Inflammatory macrophage treated with lipopolysaccharide for 1 hour (primary cell): ENCODE results near the gene TC2N.
A peak's percentile ranks its signal among the peaks of the same experiment; 100 is the strongest.
"Not testable (repeated sequence)": the region's sequence is repeated elsewhere in the genome, so short reads cannot be mapped to it uniquely, and the experiment has no call there.

Source experiments
- DNase-seq, 2 donors: peaks; one replicate each; pipeline ENCODE4 v3.0.0-alpha.2; 2020 to 2022

TC2N gene

GRCh38 chr14:91888641-91889476 is 21.5 kb upstream of the TC2N start:
- peak in 1 of 2 donors; percentile 25 for DNase-seq

- DNase-seq: no peak
Observed at GRCh38 chr14:91886961-91887360, 19.6 kb upstream of the TC2N start.

- DNase-seq: no peak
Observed at GRCh38 chr14:91885839-91886238, 18.5 kb upstream of the TC2N start.

GRCh38 chr14:91885113-91885712 is 17.9 kb upstream of the TC2N start:
- DNase-seq: no peak

GRCh38 chr14:91884664-91885063 is 17.3 kb upstream of the TC2N start:
- DNase-seq: no peak

- no peak for DNase-seq
Observed at GRCh38 chr14:91883753-91884152, 16.4 kb upstream of the TC2N start.

GRCh38 chr14:91882776-91883175 is 15.4 kb upstream of the TC2N start:
- no peak for DNase-seq

GRCh38 chr14:91882369-91882768 is 15.0 kb upstream of the TC2N start:
- no peak for DNase-seq

GRCh38 chr14:91879196-91879595 is 11.9 kb upstream of the TC2N start:
- no peak for DNase-seq

GRCh38 chr14:91878274-91878673 is 10.9 kb upstream of the TC2N start:
- DNase-seq: no peak

- no peak for DNase-seq
Observed at GRCh38 chr14:91877376-91877915, 10.1 kb upstream of the TC2N start.

- DNase-seq: no peak
Observed at GRCh38 chr14:91876492-91876891, 9.2 kb upstream of the TC2N start.

GRCh38 chr14:91875525-91876286 is 8.4 kb upstream of the TC2N start:
- no peak for DNase-seq

- DNase-seq: no peak
Observed at GRCh38 chr14:91873471-91874415, 6.4 kb upstream of the TC2N start.

- peak; percentile 20 to 26 for DNase-seq
Observed at GRCh38 chr14:91872517-91873470, 5.5 kb upstream of the TC2N start.

- DNase-seq: peak in 1 of 2 donors; percentile 18
Observed at GRCh38 chr14:91872011-91872501, 4.7 kb upstream of the TC2N start.

GRCh38 chr14:91871401-91871800 is 4.1 kb upstream of the TC2N start:
- not testable (repeated sequence) for DNase-seq

GRCh38 chr14:91870890-91871289 is 3.6 kb upstream of the TC2N start:
- no peak for DNase-seq

- no peak for DNase-seq
Observed at GRCh38 chr14:91870001-91870400, 2.7 kb upstream of the TC2N start.

- DNase-seq: no peak
Observed at GRCh38 chr14:91869556-91869955, 2.2 kb upstream of the TC2N start.
